H9 (cell line): Measurements from ENCODE around the gene SAFB. TPM values are rescaled to one million over a fixed set of nuclear protein-coding genes. Genes with fewer than 3 reads are reported as not detected.
A peak's percentile ranks its signal among the peaks of the same experiment; 100 is the strongest.

Experiments used
- DNase-seq: peaks from one replicate; pipeline ENCODE4 v3.0.0-alpha.2; 2017
- H2AFZ ChIP-seq: one replicate; pipeline ENCODE4 v1.6.1; 2013; ENCODE audit warnings: mild to moderate bottlenecking, low read length, control low read depth, moderate library complexity
- H2AK5ac ChIP-seq: 2 replicates; pipeline ENCODE4 v1.6.1; 2013; ENCODE audit warnings: low read length, control low read depth, mixed read lengths; ENCODE audit not compliant: insufficient read length
- H2BK120ac ChIP-seq: one replicate; pipeline ENCODE4 v1.6.1; 2013; ENCODE audit warnings: low read depth, mild to moderate bottlenecking, low read length, control low read depth, inconsistent platforms; ENCODE audit not compliant: poor library complexity, severe bottlenecking
- H2BK12ac ChIP-seq: 2 replicates; pipeline ENCODE4 v1.6.1; 2013; ENCODE audit warnings: low read length, control low read depth, mixed read lengths, low read depth; ENCODE audit not compliant: insufficient read length
- H2BK15ac ChIP-seq: 2 replicates; pipeline ENCODE4 v1.6.1; 2013; ENCODE audit warnings: low read depth, low read length, control low read depth
- H2BK20ac ChIP-seq: one replicate; pipeline ENCODE4 v1.6.1; 2013; ENCODE audit warnings: low read depth, mild to moderate bottlenecking, low read length, control low read depth, inconsistent platforms; ENCODE audit not compliant: poor library complexity, severe bottlenecking
- H2BK5ac ChIP-seq: 2 replicates; pipeline ENCODE4 v1.6.1; 2013; ENCODE audit warnings: low read length, control low read depth, mixed read lengths; ENCODE audit not compliant: insufficient read length
- H3K14ac ChIP-seq: 2 replicates; pipeline ENCODE4 v1.6.1; 2013; ENCODE audit warnings: low read length, control low read depth; ENCODE audit not compliant: insufficient read depth
- H3K18ac ChIP-seq: 2 replicates; pipeline ENCODE4 v1.6.1; 2013; ENCODE audit warnings: low read depth, mild to moderate bottlenecking, mixed read lengths, low read length, control low read depth; ENCODE audit not compliant: insufficient read length
- H3K23ac ChIP-seq: 2 replicates; pipeline ENCODE4 v1.6.1; 2013; ENCODE audit warnings: low read length, control low read depth, mixed read lengths, low read depth; ENCODE audit not compliant: insufficient read length
- H3K23me2 ChIP-seq: 2 replicates; pipeline ENCODE4 v1.6.1; 2013; ENCODE audit warnings: low read depth, mild to moderate bottlenecking, mixed read lengths, low read length, control low read depth; ENCODE audit not compliant: insufficient read length, poor library complexity, severe bottlenecking
- H3K27ac ChIP-seq: 2 replicates; pipeline ENCODE4 v1.5.1; 2013; ENCODE audit warnings: low read length, control low read depth, mixed read lengths, low read depth; ENCODE audit not compliant: insufficient read length
- H3K27me3 ChIP-seq: 2 replicates; pipeline ENCODE4 v1.6.1; 2013; ENCODE audit warnings: low read length, control low read depth, inconsistent platforms; ENCODE audit not compliant: insufficient read depth
- H3K4ac ChIP-seq: 2 replicates; pipeline ENCODE4 v1.6.1; 2013; ENCODE audit warnings: low read depth, mild to moderate bottlenecking, control low read depth, inconsistent platforms, low read length, moderate library complexity
- H3K4me1 ChIP-seq: 2 replicates; pipeline ENCODE4 v1.6.1; 2013; ENCODE audit warnings: low read length, control low read depth, inconsistent platforms; ENCODE audit not compliant: insufficient read depth
- H3K4me2 ChIP-seq: 2 replicates; pipeline ENCODE4 v1.6.1; 2013; ENCODE audit warnings: low read length, control low read depth, mixed read lengths; ENCODE audit not compliant: insufficient read length, insufficient read depth
- H3K56ac ChIP-seq: 2 replicates; pipeline ENCODE4 v1.6.1; 2013; ENCODE audit warnings: low read depth, mild to moderate bottlenecking, mixed read lengths, low read length, control low read depth; ENCODE audit not compliant: insufficient read length
- H3K79me1 ChIP-seq: 2 replicates; pipeline ENCODE4 v1.6.1; 2013; ENCODE audit warnings: low read depth, mild to moderate bottlenecking, moderate library complexity, low read length, control low read depth, inconsistent platforms; ENCODE audit not compliant: insufficient read depth, poor library complexity, severe bottlenecking
- H3K79me2 ChIP-seq: 2 replicates; pipeline ENCODE4 v1.6.1; 2013; ENCODE audit warnings: low read length, control low read depth, inconsistent platforms; ENCODE audit not compliant: insufficient read depth
- H3K9ac ChIP-seq: 2 replicates; pipeline ENCODE4 v1.6.1; 2013; ENCODE audit warnings: low read length, control low read depth, mixed read lengths; ENCODE audit not compliant: insufficient read length; ENCODE audit errors: extremely low read depth
- H3K9me3 ChIP-seq: one replicate; pipeline ENCODE4 v1.6.1; 2013; ENCODE audit warnings: low read depth, low read length, inconsistent platforms; ENCODE audit not compliant: control insufficient read depth
- H3T11ph ChIP-seq: one replicate; pipeline ENCODE4 v1.6.1; 2013; ENCODE audit warnings: mild to moderate bottlenecking, low read length, control low read depth, inconsistent platforms
- H4K20me1 ChIP-seq: one replicate; pipeline ENCODE4 v1.6.1; 2013; ENCODE audit not compliant: control insufficient read depth, insufficient read length, insufficient read depth
- H4K5ac ChIP-seq: 2 replicates; pipeline ENCODE4 v1.6.1; 2013; ENCODE audit warnings: low read depth, mild to moderate bottlenecking, mixed read lengths, low read length, control low read depth; ENCODE audit not compliant: insufficient read length
- H4K8ac ChIP-seq: replicated peaks from 2 replicates; pipeline ENCODE4 v1.6.1; 2013; ENCODE audit warnings: low read length, control low read depth, mixed read lengths, low read depth; ENCODE audit not compliant: insufficient read length
- H4K91ac ChIP-seq: 2 replicates; pipeline ENCODE4 v1.6.1; 2013; ENCODE audit warnings: low read depth, mild to moderate bottlenecking, moderate library complexity, mixed read lengths, low read length, control low read depth; ENCODE audit not compliant: insufficient read length
- H3K27ac Mint-ChIP-seq, 3 experiments: 2 replicates in 2 of 3; 3 replicates in 1 of 3; pipeline ENCODE4 v1.8.0; 2020 to 2021; ENCODE audit warnings: mixed read lengths in 3 of 3, mild to moderate bottlenecking in 1 of 3, moderate library complexity in 1 of 3
- H3K27me3 Mint-ChIP-seq: 2 replicates; pipeline ENCODE4 v1.8.0; 2021; ENCODE audit warnings: low read depth, mild to moderate bottlenecking, moderate library complexity, mixed read lengths
- H3K36me3 Mint-ChIP-seq, 3 experiments: 2 replicates in 2 of 3; 3 replicates in 1 of 3; pipeline ENCODE4 v1.8.0; 2020 to 2021; ENCODE audit warnings: low read depth in 3 of 3, mixed read lengths in 3 of 3; ENCODE audit not compliant: insufficient read depth in 1 of 3
- H3K4me1 Mint-ChIP-seq, 2 experiments: 2 replicates each; pipeline ENCODE4 v1.8.0; 2020; ENCODE audit warnings: mixed read lengths in 2 of 2
- H3K4me3 Mint-ChIP-seq, 2 experiments: 2 replicates in 1 of 2; 3 replicates in 1 of 2; pipeline ENCODE4 v1.8.0; 2020 to 2021; ENCODE audit warnings: mild to moderate bottlenecking in 2 of 2, mixed read lengths in 2 of 2, moderate library complexity in 1 of 2
- H3K9me3 Mint-ChIP-seq, 2 experiments: 2 replicates in 1 of 2; 3 replicates in 1 of 2; pipeline ENCODE4 v1.8.0; 2020; ENCODE audit warnings: mild to moderate bottlenecking in 2 of 2, mixed read lengths in 2 of 2, moderate library complexity in 1 of 2
- CTCF ChIP-seq: fragments of 200-600 bp; sonication (generic); conservative IDR thresholded peaks from 3 replicates; pipeline ENCODE4 v1.8.0; 2021; ENCODE audit warnings: antibody characterized with exemption, mild to moderate bottlenecking
- WGBS: extraction: QIAGEN DNeasy Blood & Tissue Kit; methylation state at CpG from one replicate; pipeline ENCODE4 v1.1.7; 2013; ENCODE audit warnings: missing lambda C conversion rate, low lambda C conversion rate, mixed read lengths; ENCODE audit not compliant: insufficient read length; ENCODE audit errors: extremely low coverage; 5-methylcytosine and 5-hydroxymethylcytosine counted together
- total RNA-seq: library from RNA; stranded (reverse); gene quantifications from 2 replicates; pipeline ENCODE4 v1.2.1, GENCODE V29; 2021

The SAFB gene
- total RNA-seq, 1 experiment from 2014 or later, result 110 TPM

GRCh38 chr19:5635427-5635826, 12.5 kb downstream of the SAFB start:
- H3K4me2 ChIP-seq, result no peak overlapping the region
- H4K8ac ChIP-seq, result no peak overlapping the region
- no peak overlapping the region for H4K91ac ChIP-seq
- DNase-seq, result no peak
- no peaks in the 10 kb centered on the region for H3K23me2 ChIP-seq
- H3K14ac ChIP-seq, result no peak overlapping the region
- peaks cover 0 to 2% of the 10 kb centered on the region in 2 experiments; a peak in 3 of 4 replicates for H3K4me1 Mint-ChIP-seq
- H3K27me3 ChIP-seq, result no peaks in the 10 kb centered on the region
- H3K27ac Mint-ChIP-seq, result peak overlapping the region in 2 of 3 experiments; percentile 44 to 71; a peak in 4 of 7 replicates
- H2AK5ac ChIP-seq, result no peak overlapping the region
- H3K9ac ChIP-seq, result no peak overlapping the region
- no peak overlapping the region for H2BK15ac ChIP-seq
- H3K56ac ChIP-seq, result no peak overlapping the region
- no peak overlapping the region for H3T11ph ChIP-seq
- peaks cover 3 to 31% (median 27%) of the 10 kb centered on the region in 3 experiments; a peak in 5 of 7 replicates for H3K36me3 Mint-ChIP-seq
- no peak overlapping the region for H2AFZ ChIP-seq
- H2BK5ac ChIP-seq, result no peak overlapping the region
- H4K5ac ChIP-seq, result no peak overlapping the region
- H2BK12ac ChIP-seq, result no peak overlapping the region
- no peak overlapping the region for H3K4me3 Mint-ChIP-seq
- no peak overlapping the region for H2BK120ac ChIP-seq
- H3K4ac ChIP-seq, result no peak overlapping the region
- H3K79me2 ChIP-seq, result peaks cover 36% of the 10 kb centered on the region; the same call in 1 of the 2 replicates
- H3K27ac ChIP-seq, result no peak overlapping the region
- no peak overlapping the region for H3K18ac ChIP-seq
- no peaks in the 10 kb centered on the region for H4K20me1 ChIP-seq
- H3K23ac ChIP-seq, result no peak overlapping the region
- H3K4me1 ChIP-seq, result no peaks in the 10 kb centered on the region
- H3K9me3 Mint-ChIP-seq, result no peaks in the 10 kb centered on the region
- TF ChIP-seq CTCF, result no peak
- H3K9me3 ChIP-seq, result no peaks in the 10 kb centered on the region
- H3K79me1 ChIP-seq, result peaks cover 16% of the 10 kb centered on the region
- H3K27me3 Mint-ChIP-seq, result no peaks in the 10 kb centered on the region
- no peak overlapping the region for H2BK20ac ChIP-seq
- WGBS, result no CpG with 5 or more reads among the region's 6 CpGs
